Renal cortical epithelial cell (primary cell): ENCODE measurements around the gene CD44. TPM values are rescaled to one million over a fixed set of nuclear protein-coding genes. Genes with fewer than 3 reads are reported as not detected.

Source experiments
- DNase-seq: peaks from one replicate; pipeline ENCODE4 v3.0.0-alpha.2; 2011; ENCODE audit warnings: low read depth
- total RNA-seq: library from RNA; depleted of rRNA; stranded (reverse); fragments of >200 nt; gene quantifications from 2 replicates; pipeline ENCODE4 v1.2.3, GENCODE V29; 2014

Gene CD44
- total RNA-seq, 1 donor from 2014 or later: 461 TPM

- DNase-seq: no peak
Observed at GRCh38 chr11:35260342-35260985, 121.5 kb downstream of the CD44 start.

GRCh38 chr11:35261197-35261596 lies 122.2 kb downstream of the CD44 start:
- no peak for DNase-seq

- DNase-seq: no peak
Observed at GRCh38 chr11:35262056-35262455, 123.1 kb downstream of the CD44 start.

- DNase-seq: no peak
Observed at GRCh38 chr11:35262735-35263134, 123.8 kb downstream of the CD44 start.

- no peak for DNase-seq
Observed at GRCh38 chr11:35265755-35266454, 126.9 kb downstream of the CD44 start.

GRCh38 chr11:35267504-35267903 lies 128.5 kb downstream of the CD44 start:
- DNase-seq: peak; percentile 68

GRCh38 chr11:35270342-35270741 lies 131.4 kb downstream of the CD44 start:
- DNase-seq: no peak

GRCh38 chr11:35271031-35271430 lies 132.1 kb downstream of the CD44 start:
- no peak for DNase-seq

- DNase-seq: no peak
Observed at GRCh38 chr11:35272391-35272902, 133.5 kb downstream of the CD44 start.

GRCh38 chr11:35274909-35275785 lies 136.2 kb downstream of the CD44 start:
- peak; percentile 58 for DNase-seq

GRCh38 chr11:35275786-35276170 lies 136.8 kb downstream of the CD44 start:
- peak; percentile 16 for DNase-seq

- DNase-seq: peak; percentile 94
Observed at GRCh38 chr11:35276396-35277145, 137.6 kb downstream of the CD44 start.

- no peak for DNase-seq
Observed at GRCh38 chr11:35277827-35278226, 138.9 kb downstream of the CD44 start.

- DNase-seq: no peak
Observed at GRCh38 chr11:35280727-35281126, 141.8 kb downstream of the CD44 start.

- DNase-seq: no peak
Observed at GRCh38 chr11:35281169-35281688, 142.3 kb downstream of the CD44 start.

Other genes with a start within 250 kb of the CD44 start
- 28.5 and 35.8 TPM in 2 replicates for gene APIP, start 222.8 kb upstream of the CD44 start, total RNA-seq
- gene PDHX, start 222.6 kb upstream of the CD44 start, total RNA-seq: 52.1 and 67.6 TPM in 2 replicates